SK-N-SH treated with all-trans-retinoic acid at 6 μM for 48 hours (cell line): Measurements from ENCODE around the gene APOL2.

ENCODE experiments used
- ISL1 ChIP-seq: fragments of 250-450 bp; sonication (Bioruptor Pico); IDR thresholded peaks from 2 replicates; pipeline ENCODE4 v2.1.2; 2022; ENCODE audit warnings: mild to moderate bottlenecking, moderate library complexity
- OSR1 ChIP-seq: fragments of 250-450 bp; sonication (Bioruptor Pico); IDR thresholded peaks from 2 replicates; pipeline ENCODE4 v1.8.0; 2022; ENCODE audit warnings: moderate library complexity, mild to moderate bottlenecking, inconsistent platforms
- SNAI2 ChIP-seq: fragments of 250-450 bp; sonication (Bioruptor Pico); IDR thresholded peaks from 2 replicates; pipeline ENCODE4 v1.5.0; 2020; ENCODE audit warnings: mild to moderate bottlenecking, moderate library complexity

DNA sequence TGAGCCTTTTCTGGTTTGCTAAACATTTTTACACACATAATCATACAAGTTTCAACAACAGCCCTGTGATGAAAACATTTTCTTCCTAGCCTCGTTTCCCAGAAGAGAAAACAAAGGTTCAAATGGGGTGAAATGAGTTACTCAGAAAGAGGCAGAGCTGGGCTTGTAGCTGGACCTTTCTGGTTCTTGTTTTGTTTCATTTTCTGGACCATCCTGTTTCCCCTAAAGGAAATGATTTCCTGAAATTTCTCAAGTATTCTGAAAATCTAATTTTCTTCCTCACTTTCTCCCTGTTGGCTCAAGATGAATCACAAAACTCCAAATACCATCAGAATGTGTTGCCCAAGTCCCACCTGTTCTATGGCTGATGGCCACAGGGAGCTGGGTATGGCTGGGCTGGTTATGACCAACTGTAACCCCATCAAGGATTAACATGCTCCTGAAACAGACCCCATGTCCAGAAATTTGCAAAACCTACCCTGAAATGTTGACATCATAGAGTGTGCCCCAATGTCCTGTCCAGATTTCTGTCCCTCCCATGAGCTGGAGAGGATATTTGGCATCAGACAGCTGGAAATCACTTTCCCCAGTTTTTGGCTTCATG, 31.1 kb downstream of the APOL2 start:
- TF ChIP-seq ISL1 (CRISPR knock-in tag) (no peak), OSR1 (CRISPR knock-in tag) (no peak), SNAI2 (no peak)
